Smooth muscle cell (in vitro differentiated cells): ENCODE measurements around the gene AKT3. TPM values are rescaled to one million over a fixed set of nuclear protein-coding genes. Genes with fewer than 3 reads are reported as not detected.

Experiments used
- DNase-seq: peaks from one replicate; lab custom pipeline; 2025; ENCODE audit not compliant: unreplicated experiment; lab: John Stamatoyannopoulos, UW
- H2AFZ ChIP-seq: fragments of 200-600 bp; sonication (generic); 2 replicates; pipeline ENCODE4 v1.6.0; 2016; ENCODE audit warnings: antibody characterized with exemption, low read depth, mild to moderate bottlenecking
- H3F3A ChIP-seq: fragments of 200-600 bp; sonication (generic); 2 replicates; pipeline ENCODE4 v1.6.0; 2017; ENCODE audit warnings: antibody characterized with exemption, low read depth
- H3K27ac ChIP-seq: fragments of 200-600 bp; sonication (generic); 2 replicates; pipeline ENCODE4 v1.5.1; 2016; ENCODE audit warnings: low read depth, mild to moderate bottlenecking
- H3K27me3 ChIP-seq: fragments of 200-600 bp; sonication (generic); 2 replicates; pipeline ENCODE4 v1.6.1; 2016; ENCODE audit warnings: low read depth, mild to moderate bottlenecking
- H3K36me3 ChIP-seq: fragments of 200-600 bp; sonication (generic); 2 replicates; pipeline ENCODE4 v1.5.1; 2016; ENCODE audit warnings: low read depth
- H3K4me1 ChIP-seq: fragments of 200-600 bp; sonication (generic); 2 replicates; pipeline ENCODE4 v1.5.1; 2016; ENCODE audit warnings: low read depth
- H3K4me2 ChIP-seq: fragments of 200-600 bp; sonication (generic); 2 replicates; pipeline ENCODE4 v1.6.0; 2016; ENCODE audit warnings: mild to moderate bottlenecking
- H3K4me3 ChIP-seq: fragments of 200-600 bp; sonication (generic); 2 replicates; pipeline ENCODE4 v1.5.1; 2016; ENCODE audit warnings: mild to moderate bottlenecking
- H3K79me2 ChIP-seq: fragments of 200-600 bp; sonication (generic); 2 replicates; pipeline ENCODE4 v1.6.0; 2016; ENCODE audit warnings: low read depth, mild to moderate bottlenecking
- H3K9ac ChIP-seq: fragments of 200-600 bp; sonication (generic); 2 replicates; pipeline ENCODE4 v1.6.0; 2016; ENCODE audit warnings: low read depth
- H3K9me3 ChIP-seq: fragments of 200-600 bp; sonication (generic); replicated peaks from 2 replicates; pipeline ENCODE4 v1.5.1; 2016; ENCODE audit warnings: low read depth
- H4K20me1 ChIP-seq: fragments of 200-600 bp; sonication (generic); 2 replicates; pipeline ENCODE4 v1.6.0; 2016; ENCODE audit warnings: low read depth
- CTCF ChIP-seq: fragments of 200-600 bp; sonication (generic); IDR thresholded peaks from 2 replicates; pipeline ENCODE4 v1.5.1; 2017; ENCODE audit warnings: borderline replicate concordance, mild to moderate bottlenecking, antibody characterized with exemption; ENCODE audit not compliant: insufficient read depth, poor library complexity, severe bottlenecking
- WGBS: methylation state at CpG from one replicate; pipeline ENCODE4 v1.1.7; 2016; ENCODE audit warnings: low lambda C conversion rate; 5-methylcytosine and 5-hydroxymethylcytosine counted together
- polyA plus RNA-seq: library from polyadenylated mRNA; unstranded; fragments of >200 nt; fragmentation: Nextera tagmentation; extraction: Ambion mirVana; gene quantifications from 2 replicates; pipeline ENCODE4 v1.2.1, GENCODE V29; 2016
- total RNA-seq: library from RNA; depleted of rRNA; stranded (reverse); fragments of >200 nt; gene quantifications from 2 replicates; pipeline ENCODE4 v1.2.3, GENCODE V29; 2014

AKT3 gene
- total and polyA plus RNA-seq, 2 experiments from 2014 or later, result 5.5 to 32.3 TPM

- H3K9me3 ChIP-seq, result no peaks in the 10 kb centered on the region
- no peak overlapping the region for H3K9ac ChIP-seq
- DNase-seq, result no peak
- no peaks in the 10 kb centered on the region for H3K36me3 ChIP-seq
- no peak overlapping the region for H2AFZ ChIP-seq
- H3K4me3 ChIP-seq, result no peak overlapping the region
- WGBS, result 98% methylated on average over 10 of the region's 10 CpGs
- H3F3A ChIP-seq, result peaks cover 9% of the 10 kb centered on the region
- no peaks in the 10 kb centered on the region for H3K79me2 ChIP-seq
- H3K27me3 ChIP-seq, result no peaks in the 10 kb centered on the region
- H4K20me1 ChIP-seq, result no peaks in the 10 kb centered on the region
- TF ChIP-seq CTCF, result no peak
- peaks cover 17% of the 10 kb centered on the region for H3K4me1 ChIP-seq
- H3K4me2 ChIP-seq, result no peak overlapping the region
- H3K27ac ChIP-seq, result peak overlapping the region; percentile 74
Measured at GRCh38 chr1:243497939-243498681, 351.9 kb downstream of the AKT3 start.

- Histone ChIP-seq H3K4me2 (peak overlapping the region; percentile 57), H3F3A (peaks cover 9% of the 10 kb centered on the region), H3K4me3 (no peak overlapping the region), H3K36me3 (no peaks in the 10 kb centered on the region), H3K4me1 (peaks cover 17% of the 10 kb centered on the region), H3K27me3 (no peaks in the 10 kb centered on the region), H3K79me2 (no peaks in the 10 kb centered on the region), H4K20me1 (no peaks in the 10 kb centered on the region), H2AFZ (no peak overlapping the region), H3K9ac (peak overlapping the region; percentile 40), H3K27ac (peak overlapping the region; percentile 91), H3K9me3 (no peaks in the 10 kb centered on the region)
- TF ChIP-seq CTCF, result no peak
- WGBS, result 68% methylated on average over 11 of the region's 11 CpGs
- no peak for DNase-seq
Measured at GRCh38 chr1:243496806-243497205, 353.2 kb downstream of the AKT3 start.

- peak overlapping the region; percentile 57 for H3K4me2 ChIP-seq
- TF ChIP-seq CTCF, result no peak
- H3K36me3 ChIP-seq, result no peaks in the 10 kb centered on the region
- H3F3A ChIP-seq, result peaks cover 9% of the 10 kb centered on the region
- DNase-seq, result no peak
- no peaks in the 10 kb centered on the region for H4K20me1 ChIP-seq
- peak overlapping the region; percentile 91 for H3K27ac ChIP-seq
- no peaks in the 10 kb centered on the region for H3K9me3 ChIP-seq
- H2AFZ ChIP-seq, result no peak overlapping the region
- no peaks in the 10 kb centered on the region for H3K79me2 ChIP-seq
- no peaks in the 10 kb centered on the region for H3K27me3 ChIP-seq
- WGBS, result 44% methylated on average over 19 of the region's 19 CpGs
- H3K4me3 ChIP-seq, result no peak overlapping the region
- peaks cover 17% of the 10 kb centered on the region for H3K4me1 ChIP-seq
- peak overlapping the region; percentile 40 for H3K9ac ChIP-seq
Measured at GRCh38 chr1:243496187-243496646, 353.8 kb downstream of the AKT3 start.
